Loucy (cell line): ENCODE data around the gene CHN2.

Experiments used
- H2AFZ ChIP-seq: fragments of 200-600 bp; sonication (generic); 2 replicates; pipeline ENCODE4 v1.6.0; 2016; ENCODE audit warnings: antibody characterized with exemption, mild to moderate bottlenecking, low read length, moderate library complexity
- H3F3A ChIP-seq: fragments of 200-600 bp; 2 replicates; pipeline ENCODE4 v1.6.0; 2016; ENCODE audit warnings: antibody characterized with exemption, low read depth, mild to moderate bottlenecking
- H3K27me3 ChIP-seq: fragments of 200-600 bp; sonication (generic); 2 replicates; pipeline ENCODE4 v1.6.1; 2014; ENCODE audit warnings: low read length, mild to moderate bottlenecking; ENCODE audit not compliant: insufficient read depth, poor library complexity, severe bottlenecking
- H3K36me3 ChIP-seq: fragments of 200-600 bp; sonication (generic); 2 replicates; pipeline ENCODE4 v1.6.1; 2016; ENCODE audit warnings: low read length; ENCODE audit not compliant: insufficient read depth
- H3K4me1 ChIP-seq: fragments of 200-600 bp; sonication (generic); 2 replicates; pipeline ENCODE4 v1.5.1; 2014; ENCODE audit warnings: low read length, mild to moderate bottlenecking; ENCODE audit not compliant: insufficient read depth, poor library complexity, severe bottlenecking
- H3K4me2 ChIP-seq: fragments of 200-600 bp; sonication (generic); 2 replicates; pipeline ENCODE4 v1.6.0; 2014; ENCODE audit warnings: antibody characterized with exemption, low read length, low read depth, mild to moderate bottlenecking; ENCODE audit not compliant: poor library complexity, severe bottlenecking
- H3K4me3 ChIP-seq: fragments of 200-600 bp; sonication (generic); 2 replicates; pipeline ENCODE4 v1.5.1; 2014; ENCODE audit warnings: low read length, mild to moderate bottlenecking, mixed read lengths; ENCODE audit not compliant: poor library complexity, severe bottlenecking
- H3K79me2 ChIP-seq: fragments of 200-600 bp; sonication (generic); 2 replicates; pipeline ENCODE4 v1.6.1; 2014; ENCODE audit warnings: low read length; ENCODE audit not compliant: insufficient read depth
- H3K9ac ChIP-seq: fragments of 200-600 bp; sonication (generic); 2 replicates; pipeline ENCODE4 v1.6.0; 2014; ENCODE audit warnings: mild to moderate bottlenecking, low read depth, low read length, moderate library complexity; ENCODE audit not compliant: poor library complexity, severe bottlenecking
- H3K9me2 ChIP-seq: fragments of 200-600 bp; sonication (generic); replicated peaks from 2 replicates; pipeline ENCODE4 v1.6.1; 2016; ENCODE audit warnings: low read depth, low read length, mixed read lengths
- H3K9me3 ChIP-seq: fragments of 200-600 bp; sonication (generic); 2 replicates; pipeline ENCODE4 v1.6.1; 2014; ENCODE audit warnings: mild to moderate bottlenecking, antibody characterized with exemption, low read length, low read depth; ENCODE audit not compliant: insufficient read depth
- H4K20me1 ChIP-seq: fragments of 200-600 bp; sonication (generic); 2 replicates; pipeline ENCODE4 v1.6.0; 2014; ENCODE audit warnings: antibody characterized with exemption, low read length, mild to moderate bottlenecking; ENCODE audit not compliant: insufficient read depth, poor library complexity, severe bottlenecking
- CTCF ChIP-seq: fragments of 200-600 bp; sonication (generic); conservative IDR thresholded peaks from 2 replicates; pipeline ENCODE4 v1.5.1; 2014; ENCODE audit warnings: mild to moderate bottlenecking, antibody characterized with exemption, low read length
- EZH2phosphoT487 ChIP-seq: fragments of 200-600 bp; IDR thresholded peaks from 2 replicates; pipeline ENCODE4 v1.6.1; 2018; ENCODE audit warnings: antibody characterized with exemption, mild to moderate bottlenecking, moderate library complexity, borderline replicate concordance

Gene CHN2

GRCh38 chr7:29449569-29450260 is 255.1 kb downstream of the CHN2 start:
- Histone ChIP-seq H3K9me3 (no peaks in the 10 kb centered on the region), H4K20me1 (no peaks in the 10 kb centered on the region), H3K4me2 (no peak overlapping the region), H3K4me3 (no peak overlapping the region), H3K79me2 (no peaks in the 10 kb centered on the region), H3K27me3 (no peaks in the 10 kb centered on the region), H2AFZ (no peak overlapping the region), H3K9ac (no peak overlapping the region), H3K9me2 (no peaks in the 10 kb centered on the region), H3K36me3 (no peaks in the 10 kb centered on the region), H3K4me1 (no peaks in the 10 kb centered on the region), H3F3A (no peaks in the 10 kb centered on the region)
- TF ChIP-seq EZH2phosphoT487 (no peak), CTCF (no peak)

GRCh38 chr7:29453021-29453420 is 258.4 kb downstream of the CHN2 start:
- no peaks in the 10 kb centered on the region for H3K36me3 ChIP-seq
- H4K20me1 ChIP-seq = no peaks in the 10 kb centered on the region
- no peak overlapping the region for H2AFZ ChIP-seq
- H3K4me1 ChIP-seq = no peaks in the 10 kb centered on the region
- no peaks in the 10 kb centered on the region for H3K27me3 ChIP-seq
- no peaks in the 10 kb centered on the region for H3K9me3 ChIP-seq
- TF ChIP-seq EZH2phosphoT487 (no peak), CTCF (no peak)
- H3K9ac ChIP-seq = no peak overlapping the region
- no peaks in the 10 kb centered on the region for H3K79me2 ChIP-seq
- no peaks in the 10 kb centered on the region for H3F3A ChIP-seq
- no peak overlapping the region for H3K4me2 ChIP-seq
- no peak overlapping the region for H3K4me3 ChIP-seq
- no peaks in the 10 kb centered on the region for H3K9me2 ChIP-seq

GRCh38 chr7:29454464-29454863 is 259.9 kb downstream of the CHN2 start:
- Histone ChIP-seq H3K27me3 (no peaks in the 10 kb centered on the region), H3K4me2 (no peak overlapping the region), H3K9me3 (no peaks in the 10 kb centered on the region), H3K4me1 (no peaks in the 10 kb centered on the region), H3K79me2 (no peaks in the 10 kb centered on the region), H3K36me3 (no peaks in the 10 kb centered on the region), H3F3A (no peaks in the 10 kb centered on the region), H3K9me2 (no peaks in the 10 kb centered on the region), H3K4me3 (no peak overlapping the region), H4K20me1 (no peaks in the 10 kb centered on the region), H2AFZ (no peak overlapping the region), H3K9ac (no peak overlapping the region)
- no peak for TF ChIP-seq CTCF
- TF ChIP-seq EZH2phosphoT487 = no peak
